Measurements from ENCODE around the gene LY6G6F. TPM values are rescaled to one million over a fixed set of nuclear protein-coding genes. Genes with fewer than 3 reads are reported as not detected.

LY6G6F gene
- polyA plus RNA-seq, 3 donors: 0.51 TPM; not detected in 2

GRCh38 chr6:31721351-31722020, 14.8 kb downstream of the LY6G6F start, which contains the start of gene LY6G6C:
Gene LY6G6C, minus strand, starts transcription at chr6:31721746. Its CDS starts 67 bp downstream, at chr6:31721679.
- Histone ChIP-seq H3K9me3 (replicated peaks in 1 of 2; ENCODE audit: control insufficient read depth in 1 of 2, insufficient read depth in 1 of 2, low read length in 2 of 2) (no peaks in the 10 kb centered on the region), H3K79me2 (ENCODE audit: insufficient read depth, low read length) (no peaks in the 10 kb centered on the region), H3K9ac (ENCODE audit: insufficient read depth, low read length, poor library complexity, severe bottlenecking) (no peak within 1 kb of the TSS), H4K20me1 (ENCODE audit: insufficient read depth, low read length) (no peaks in the 10 kb centered on the region), H2AFZ (ENCODE audit: insufficient read depth, low read depth, low read length, poor library complexity, severe bottlenecking) (no peak within 1 kb of the TSS), H3K4me3 (replicated peaks in 1 of 3; ENCODE audit: low read depth in 2 of 3, low read length in 3 of 3) (no peak within 1 kb of the TSS), H3K4me2 (replicated peaks; ENCODE audit: extremely low read depth, low read length, poor library complexity, severe bottlenecking) (no peak within 1 kb of the TSS), H3K27me3 (ENCODE audit: control insufficient read depth in 2 of 2, insufficient read depth in 2 of 2, low read length in 2 of 2) (no peaks in the 10 kb centered on the region), H3K4me1 (ENCODE audit: control insufficient read depth in 1 of 2, insufficient read depth in 2 of 2, low read length in 2 of 2) (peaks cover 11 to 13% of the 10 kb centered on the region in 2 donors), H3K36me3 (replicated peaks in 1 of 2; ENCODE audit: control insufficient read depth in 1 of 2, insufficient read depth in 2 of 2, low read length in 2 of 2) (no peaks in the 10 kb centered on the region), H3K27ac (ENCODE audit: low read depth in 1 of 2, low read length in 2 of 2) (no peak within 1 kb of the TSS)
- H3K4me1 Mint-ChIP-seq: peaks cover 23% of the 10 kb centered on the region
- no peak within 1 kb of the TSS for H3K27ac Mint-ChIP-seq
- TF ChIP-seq, protein P1, sequence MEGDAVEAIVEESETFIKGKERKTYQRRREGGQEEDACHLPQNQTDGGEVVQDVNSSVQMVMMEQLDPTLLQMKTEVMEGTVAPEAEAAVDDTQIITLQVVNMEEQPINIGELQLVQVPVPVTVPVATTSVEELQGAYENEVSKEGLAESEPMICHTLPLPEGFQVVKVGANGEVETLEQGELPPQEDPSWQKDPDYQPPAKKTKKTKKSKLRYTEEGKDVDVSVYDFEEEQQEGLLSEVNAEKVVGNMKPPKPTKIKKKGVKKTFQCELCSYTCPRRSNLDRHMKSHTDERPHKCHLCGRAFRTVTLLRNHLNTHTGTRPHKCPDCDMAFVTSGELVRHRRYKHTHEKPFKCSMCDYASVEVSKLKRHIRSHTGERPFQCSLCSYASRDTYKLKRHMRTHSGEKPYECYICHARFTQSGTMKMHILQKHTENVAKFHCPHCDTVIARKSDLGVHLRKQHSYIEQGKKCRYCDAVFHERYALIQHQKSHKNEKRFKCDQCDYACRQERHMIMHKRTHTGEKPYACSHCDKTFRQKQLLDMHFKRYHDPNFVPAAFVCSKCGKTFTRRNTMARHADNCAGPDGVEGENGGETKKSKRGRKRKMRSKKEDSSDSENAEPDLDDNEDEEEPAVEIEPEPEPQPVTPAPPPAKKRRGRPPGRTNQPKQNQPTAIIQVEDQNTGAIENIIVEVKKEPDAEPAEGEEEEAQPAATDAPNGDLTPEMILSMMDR (IDR thresholded peaks at IDR 0.05): no peak
- H3K27me3 Mint-ChIP-seq (ENCODE audit: low read depth in 3 of 3): peaks cover 8 to 19% (median 13%) of the 10 kb centered on the region in 3 donors
- WGBS (ENCODE audit: insufficient coverage): 89% methylated on average over 2 of the region's 4 CpGs
- DNase-seq: no peak
- peaks cover 0 to 3% (median 0%) of the 10 kb centered on the region in 7 donors for H3K9me3 Mint-ChIP-seq
- intact Hi-C loops (cut with micrococcal nuclease): loop anchor here in 1 of 2 donors (10.0 kb wide), 1 partner anchor 113 kb away; no protein-coding TSS in a partner anchor
- H3K4me3 Mint-ChIP-seq: peak within 1 kb of the TSS in 1 of 2 donors; percentile 4
- peaks cover 18 to 23% of the 10 kb centered on the region in 2 donors for H3K36me3 Mint-ChIP-seq

DNA sequence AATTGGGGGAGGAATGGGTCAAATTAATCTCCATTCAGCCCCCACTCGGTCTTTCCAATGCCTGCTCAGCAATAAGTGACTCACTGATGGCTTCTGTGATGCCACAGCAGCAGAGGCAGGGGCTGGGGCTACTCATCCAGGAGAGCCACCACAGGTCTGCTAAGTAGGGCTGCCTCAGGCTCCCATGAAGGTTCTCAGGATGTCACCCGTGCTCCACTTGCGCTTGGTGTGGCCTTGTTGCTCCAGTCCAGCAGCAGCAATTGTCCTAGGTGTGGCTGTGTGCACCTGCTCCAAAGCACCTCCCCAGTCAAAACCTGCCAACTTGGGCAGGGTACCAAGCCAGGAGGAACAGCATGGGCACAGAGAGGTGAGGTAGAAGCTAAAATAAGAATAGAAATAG, 15.5 kb downstream of the LY6G6F start:
- no peak for DNase-seq
- no peak overlapping the region for H3K4me3 Mint-ChIP-seq

More for the DNA sequence above, 15.5 kb downstream of the LY6G6F start:
- Mint-ChIP-seq H3K36me3 (peaks cover 25 to 30% of the 10 kb centered on the region in 2 donors), H3K4me1 (peaks cover 30% of the 10 kb centered on the region), H3K27me3 (ENCODE audit: low read depth in 3 of 3) (peaks cover 8 to 19% (median 13%) of the 10 kb centered on the region in 3 donors), H3K27ac (no peak overlapping the region), H3K9me3 (peaks cover 0 to 3% (median 0%) of the 10 kb centered on the region in 7 donors)
- no peak overlapping the region for H3K27ac ChIP-seq (ENCODE audit: low read depth in 1 of 2, low read length in 2 of 2)
- H3K4me2 ChIP-seq (replicated peaks; ENCODE audit: extremely low read depth, low read length, poor library complexity, severe bottlenecking): no peak overlapping the region
- no peaks in the 10 kb centered on the region for H4K20me1 ChIP-seq (ENCODE audit: insufficient read depth, low read length)
- no peaks in the 10 kb centered on the region for H3K79me2 ChIP-seq (ENCODE audit: insufficient read depth, low read length)
- no peaks in the 10 kb centered on the region for H3K36me3 ChIP-seq (replicated peaks in 1 of 2; ENCODE audit: control insufficient read depth in 1 of 2, insufficient read depth in 2 of 2, low read length in 2 of 2)
- H3K4me3 ChIP-seq (replicated peaks in 1 of 3; ENCODE audit: low read depth in 2 of 3, low read length in 3 of 3): no peak overlapping the region
- no peaks in the 10 kb centered on the region for H3K9me3 ChIP-seq (replicated peaks in 1 of 2; ENCODE audit: control insufficient read depth in 1 of 2, insufficient read depth in 1 of 2, low read length in 2 of 2)
- peaks cover 18 to 20% of the 10 kb centered on the region in 2 donors for H3K4me1 ChIP-seq (ENCODE audit: control insufficient read depth in 1 of 2, insufficient read depth in 2 of 2, low read length in 2 of 2)
- no peak overlapping the region for H3K9ac ChIP-seq (ENCODE audit: insufficient read depth, low read length, poor library complexity, severe bottlenecking)
- H2AFZ ChIP-seq (ENCODE audit: insufficient read depth, low read depth, low read length, poor library complexity, severe bottlenecking): no peak overlapping the region
- intact Hi-C loops (cut with micrococcal nuclease): loop anchor here in 1 of 2 donors (10.0 kb wide), 1 partner anchor 113 kb away; no protein-coding TSS in a partner anchor
- TF ChIP-seq, protein P1 (IDR thresholded peaks at IDR 0.05): no peak
- 93% methylated on average over 2 of the region's 3 CpGs for WGBS (ENCODE audit: insufficient coverage)
- H3K27me3 ChIP-seq (ENCODE audit: control insufficient read depth in 2 of 2, insufficient read depth in 2 of 2, low read length in 2 of 2): no peaks in the 10 kb centered on the region
